SKM-1 (cell line): ENCODE results near the gene SLMAP.

Experiments used
- DNase-seq: peaks from one replicate; lab custom pipeline; 2025; ENCODE audit not compliant: unreplicated experiment; lab: John Stamatoyannopoulos, UW

Gene SLMAP

DNA sequence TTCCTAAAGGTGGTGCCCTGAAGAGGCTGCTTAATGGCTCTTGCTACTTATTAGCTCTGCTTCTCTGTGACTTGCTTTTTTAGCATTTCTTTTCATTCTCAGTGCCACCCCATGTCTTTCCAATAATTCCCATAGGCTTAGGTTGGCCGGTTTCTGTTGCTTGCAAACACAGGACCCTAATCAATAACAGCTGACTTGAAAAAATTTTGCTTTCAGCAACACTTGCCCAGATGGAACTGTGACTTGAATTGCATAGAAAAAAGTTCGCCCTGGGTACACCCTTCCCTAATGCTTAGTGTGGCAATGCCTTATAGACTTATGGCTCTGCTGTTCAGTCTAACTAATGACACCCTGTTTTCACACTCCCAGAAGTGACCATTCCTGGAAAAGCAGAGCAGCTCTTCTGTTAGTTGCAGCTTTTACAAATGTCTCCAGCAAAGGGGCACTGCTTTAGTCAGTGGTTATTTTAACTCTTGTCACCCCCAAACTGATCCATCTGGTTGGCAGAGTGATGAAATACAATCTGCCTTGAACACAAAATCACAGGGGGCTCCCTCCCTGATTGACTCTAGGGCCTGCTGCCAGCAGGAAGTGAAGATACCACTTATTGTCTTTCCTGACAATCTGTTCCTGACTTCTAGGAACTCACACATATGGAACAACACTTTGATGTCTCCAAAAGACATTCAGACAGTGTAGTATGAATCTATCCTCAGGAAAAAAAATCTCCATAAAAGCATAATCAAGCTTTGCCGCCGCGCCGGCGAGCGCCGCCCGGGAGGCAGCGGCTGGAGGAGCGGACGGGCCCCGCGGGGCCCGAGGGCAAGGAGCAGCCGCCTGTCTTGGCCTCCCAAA is 9.7 kb upstream of the SLMAP start:
- no peak for DNase-seq

DNA sequence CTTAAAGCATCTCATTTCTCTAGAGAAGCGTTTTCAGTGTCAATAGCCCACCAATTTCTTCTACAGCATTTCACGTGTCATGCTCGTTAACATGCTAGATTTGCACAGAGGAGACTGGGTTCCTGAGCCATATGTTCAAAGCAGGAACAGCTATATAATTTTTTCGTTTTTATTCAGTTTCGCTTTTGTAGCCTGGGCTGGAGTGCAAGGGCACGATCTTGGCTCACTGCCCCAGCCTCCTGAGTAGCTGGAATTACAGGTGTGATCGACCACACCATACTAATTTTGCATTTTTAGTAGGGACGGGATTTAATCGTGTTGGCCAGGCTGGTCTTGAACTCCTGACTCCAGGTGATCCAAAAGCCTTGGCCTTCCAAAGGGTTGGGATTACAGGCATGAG is 6.6 kb upstream of the SLMAP start:
- no peak for DNase-seq

DNA sequence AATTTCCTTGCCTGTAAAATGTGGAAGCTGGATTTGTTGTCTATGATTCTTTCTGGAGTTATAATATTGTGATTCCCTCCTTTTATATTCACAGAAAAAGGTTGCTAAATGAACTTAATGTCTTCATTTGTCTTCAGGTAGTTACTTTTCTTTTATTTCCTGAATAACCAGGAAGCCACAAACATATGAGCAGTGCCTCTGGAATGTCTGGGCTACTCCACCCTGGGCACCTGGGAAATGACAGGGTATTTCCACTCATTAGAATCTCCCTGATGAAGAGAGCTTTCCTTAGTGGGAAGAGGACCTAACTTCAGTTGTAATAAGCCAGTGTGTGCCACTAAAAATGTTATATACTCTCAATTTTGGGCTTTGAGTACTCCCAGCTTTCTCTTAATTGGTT is 3.8 kb upstream of the SLMAP start:
- DNase-seq: no peak

DNA sequence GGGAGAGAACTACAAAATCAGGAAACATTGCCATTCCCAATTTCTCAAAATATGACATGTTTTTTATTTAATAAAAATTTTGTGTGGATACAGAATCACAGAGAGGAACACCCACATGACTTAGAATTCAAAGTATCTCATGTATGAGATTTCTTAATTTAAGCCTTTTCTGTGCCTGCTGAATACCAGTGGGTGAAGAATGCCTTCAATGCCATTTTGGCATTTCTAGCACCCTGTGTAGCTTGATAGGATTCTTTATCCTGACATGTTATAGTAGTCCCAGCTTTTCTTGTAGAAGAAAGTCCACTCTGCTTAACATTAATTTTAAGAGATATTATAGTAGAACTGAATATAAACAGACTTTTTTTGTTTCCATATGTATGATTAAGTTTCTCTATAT is 3.1 kb upstream of the SLMAP start:
- DNase-seq: no peak

DNA sequence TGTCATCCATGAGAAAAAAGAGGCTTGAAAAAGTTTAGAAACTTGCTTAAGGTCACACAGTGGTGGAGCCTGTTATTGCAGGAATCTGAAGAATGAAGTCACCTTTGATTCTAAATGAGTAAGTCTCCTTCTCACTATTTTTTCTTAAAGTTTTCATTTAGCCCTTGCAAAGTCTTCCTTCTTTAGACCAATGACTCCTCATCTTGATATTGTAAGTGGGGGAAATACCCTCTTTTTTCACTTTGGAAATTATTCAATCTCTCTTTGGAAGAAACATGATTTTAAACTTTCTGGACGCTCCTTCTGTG is 787 bp upstream of the SLMAP start:
- DNase-seq: no peak

DNA sequence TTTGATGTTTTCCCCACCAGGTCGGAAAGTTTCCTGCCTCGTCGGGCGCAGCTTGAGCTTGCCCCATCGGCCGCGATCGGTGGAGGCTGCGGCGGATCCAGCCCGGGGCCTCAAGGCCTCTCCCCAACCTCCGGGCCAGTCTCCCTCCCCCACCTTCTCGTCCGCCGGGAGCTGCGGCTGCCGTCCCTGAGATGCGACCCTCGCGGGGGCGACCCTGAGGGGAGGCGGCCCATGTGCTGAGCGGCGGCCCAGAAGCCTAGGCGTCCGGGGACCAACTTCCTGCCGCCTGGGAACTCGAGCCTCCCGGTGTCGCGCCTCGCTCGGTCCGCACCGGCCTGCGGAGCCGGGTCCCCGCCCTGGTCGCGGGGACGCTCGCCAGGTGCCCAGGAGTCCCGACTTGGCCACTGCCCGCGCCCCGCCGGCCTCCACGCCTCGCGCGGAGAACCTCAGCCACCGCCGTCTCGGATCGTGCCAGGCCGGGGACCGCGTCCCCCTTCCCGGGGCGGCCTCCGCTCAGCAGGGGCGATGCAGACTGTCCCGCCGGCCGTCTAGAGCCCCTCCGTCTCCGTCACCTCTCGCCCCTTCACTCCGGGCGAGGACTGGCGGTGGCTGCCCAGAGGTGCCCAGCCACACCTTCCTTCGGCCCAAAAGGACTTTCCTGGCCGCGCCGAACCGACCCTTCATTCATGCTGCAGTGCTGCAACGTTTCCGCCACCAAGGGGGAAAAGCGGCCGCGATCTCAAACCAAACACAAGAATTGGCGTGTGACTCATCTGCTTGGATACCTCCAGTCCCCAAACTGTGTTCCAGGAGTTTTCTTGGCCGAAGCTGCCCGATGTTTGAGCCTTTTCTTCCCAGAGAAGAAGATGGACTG is 656 bp downstream of the SLMAP start:
- DNase-seq: no peak

DNA sequence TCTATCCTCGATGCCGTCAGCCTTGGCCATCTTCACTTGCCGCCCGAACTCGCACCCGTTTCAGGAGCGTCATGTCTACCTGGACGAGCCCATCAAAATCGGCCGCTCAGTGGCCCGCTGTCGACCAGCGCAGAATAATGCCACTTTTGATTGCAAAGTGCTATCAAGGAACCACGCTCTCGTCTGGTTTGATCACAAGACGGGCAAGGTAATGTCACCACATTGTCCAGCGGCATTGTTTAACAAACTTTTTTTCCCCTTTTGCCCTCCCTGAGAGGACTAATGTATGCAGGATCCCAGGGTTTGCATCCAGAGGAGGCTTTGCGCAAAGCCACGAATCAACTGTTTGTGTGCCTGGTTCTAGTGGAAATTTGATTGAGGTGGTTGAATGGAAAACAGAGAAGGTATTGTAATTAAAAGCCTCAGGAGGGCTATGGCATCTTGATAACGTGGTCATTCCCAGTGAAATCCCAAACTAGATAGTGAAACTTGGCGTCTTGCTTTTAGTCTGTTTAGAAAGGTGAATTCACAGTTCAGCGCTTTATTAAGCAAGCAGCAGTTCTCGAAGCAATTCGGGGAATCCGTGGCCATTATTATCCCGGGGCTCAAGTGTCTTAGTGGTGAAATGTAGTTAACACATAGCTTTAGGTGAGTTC is 1.7 kb downstream of the SLMAP start:
- DNase-seq: no peak

DNA sequence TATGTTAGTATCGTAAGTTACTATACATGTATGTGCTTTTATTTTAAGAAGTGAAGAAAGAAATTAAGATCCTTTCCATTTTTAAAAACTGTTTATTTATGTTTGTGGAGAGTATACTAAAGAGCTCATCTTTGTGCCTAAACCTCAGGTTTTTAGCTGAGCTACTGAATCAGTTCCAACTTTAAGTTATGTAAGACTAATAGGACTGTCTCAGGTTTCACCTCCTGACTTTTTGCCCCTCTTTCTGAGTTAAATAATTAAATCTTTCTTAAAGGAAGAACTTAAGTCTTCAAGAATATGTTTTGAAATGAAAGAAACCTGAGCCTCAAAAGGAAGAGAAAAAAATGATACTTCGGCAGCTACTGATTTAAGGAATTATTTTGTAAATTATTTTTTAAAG is 2.6 kb downstream of the SLMAP start:
- DNase-seq: no peak

DNA sequence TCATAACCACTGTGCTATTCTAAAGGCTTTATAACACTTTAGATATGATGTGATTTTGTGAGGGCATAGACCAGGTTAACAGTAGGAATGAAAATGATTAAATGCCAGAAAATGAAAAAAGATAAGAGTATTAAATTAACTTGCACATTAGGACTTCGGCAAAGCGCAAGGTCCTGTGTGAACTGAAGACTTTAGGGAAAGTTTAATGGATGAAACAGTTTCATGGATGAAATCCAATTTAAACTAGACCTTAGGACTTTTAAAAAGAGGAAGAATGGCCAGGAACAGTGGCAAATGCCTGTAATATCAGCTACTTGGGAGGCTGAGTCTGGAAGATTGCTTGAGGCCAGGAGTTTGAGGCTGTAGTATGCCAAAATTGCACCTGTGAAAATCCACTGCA is 8.7 kb downstream of the SLMAP start:
- no peak for DNase-seq

DNA sequence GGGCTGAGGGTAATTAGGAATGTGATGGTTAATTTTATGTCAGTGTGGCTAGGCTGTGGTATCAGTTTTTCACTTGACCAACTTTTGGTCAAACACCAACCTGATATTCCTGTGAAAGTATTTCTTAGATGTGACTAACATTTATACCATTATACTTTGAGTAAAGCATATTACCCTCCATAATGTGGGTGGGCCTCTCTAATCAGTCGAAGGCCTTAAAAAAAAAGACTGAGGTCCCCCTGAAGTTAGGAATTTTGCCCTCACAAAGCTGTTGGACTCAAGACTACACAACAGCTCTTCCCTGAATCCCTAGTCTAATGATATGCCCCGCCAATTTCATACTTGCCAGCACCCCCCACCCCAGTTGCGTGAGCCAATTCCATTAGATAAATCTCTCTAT is 12.5 kb downstream of the SLMAP start:
- no peak for DNase-seq

DNA sequence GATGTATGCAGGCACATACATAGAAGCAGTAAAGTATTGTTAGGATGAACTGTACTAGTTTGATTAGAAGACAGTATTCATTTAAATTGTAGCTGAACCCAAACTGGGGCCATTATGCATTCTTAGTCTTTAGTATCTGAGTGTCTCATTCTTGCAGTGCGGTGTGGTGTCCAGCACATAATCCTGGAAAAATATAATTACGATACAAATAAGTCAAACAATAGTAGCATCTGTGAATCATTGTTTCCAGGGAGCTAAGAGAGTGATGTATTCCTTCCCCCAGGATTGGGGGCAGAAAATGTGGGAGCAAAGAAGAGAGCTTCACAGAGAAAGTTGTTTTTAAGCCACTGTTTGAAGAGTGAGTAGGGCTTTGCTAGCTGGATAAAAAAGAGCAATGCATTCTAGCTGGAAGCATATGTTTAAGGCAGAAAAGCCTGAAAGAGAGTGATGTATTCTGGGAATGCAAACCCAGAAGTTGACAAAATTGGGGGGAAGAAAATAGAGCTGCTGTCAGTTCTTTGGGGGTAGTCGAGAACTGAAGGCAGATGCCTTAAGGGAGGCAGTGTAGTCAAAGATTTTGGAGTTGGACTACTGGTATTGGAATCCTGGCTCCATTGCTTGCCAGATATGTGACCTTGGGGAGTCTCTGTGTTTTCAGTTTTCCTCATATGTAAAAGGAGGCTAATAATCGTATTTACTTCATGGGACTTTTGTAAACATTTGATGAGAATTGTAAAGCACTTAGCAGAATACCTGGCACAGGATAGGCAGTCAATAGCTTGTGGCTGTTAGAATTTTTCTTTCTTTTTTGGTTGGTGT is 14.1 kb downstream of the SLMAP start:
- no peak for DNase-seq

DNA sequence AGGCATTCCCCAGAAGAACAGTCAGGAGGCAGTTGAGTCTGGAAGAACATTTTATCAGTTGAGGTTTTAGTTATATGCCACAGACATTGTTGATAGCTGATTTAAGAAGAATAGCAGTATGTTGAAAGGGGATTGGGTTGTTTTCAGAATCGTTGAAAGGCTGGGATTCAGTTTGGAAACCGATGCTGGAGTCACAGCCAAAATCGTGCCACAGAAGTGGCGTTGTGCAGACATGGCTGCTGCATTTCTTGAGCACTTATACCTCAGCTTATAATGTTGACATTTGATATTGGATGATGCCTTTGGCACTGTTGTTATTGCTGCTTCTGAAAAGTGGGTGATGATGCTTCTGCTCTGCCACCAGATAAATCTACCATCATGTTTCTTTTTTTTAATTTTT is 16.1 kb downstream of the SLMAP start:
- no peak for DNase-seq

DNA sequence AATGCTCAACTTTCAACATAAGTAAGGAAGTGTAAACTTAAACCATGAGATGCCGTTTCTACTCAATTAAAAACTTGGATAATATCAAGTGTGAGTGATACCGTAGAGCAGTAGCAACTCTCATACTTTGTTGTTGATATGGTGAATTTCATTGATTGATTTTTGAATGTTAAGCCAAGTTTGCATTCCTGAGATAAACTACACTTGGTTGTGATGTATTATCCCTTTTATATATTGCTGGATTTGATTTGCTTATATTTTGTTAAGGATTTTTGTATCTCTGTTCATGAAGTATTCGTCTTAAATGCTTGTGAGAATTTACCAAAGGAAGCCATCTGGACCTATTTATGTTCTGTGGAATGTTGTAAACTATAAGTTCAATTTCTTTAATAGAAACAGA is 21.7 kb downstream of the SLMAP start:
- DNase-seq: no peak

DNA sequence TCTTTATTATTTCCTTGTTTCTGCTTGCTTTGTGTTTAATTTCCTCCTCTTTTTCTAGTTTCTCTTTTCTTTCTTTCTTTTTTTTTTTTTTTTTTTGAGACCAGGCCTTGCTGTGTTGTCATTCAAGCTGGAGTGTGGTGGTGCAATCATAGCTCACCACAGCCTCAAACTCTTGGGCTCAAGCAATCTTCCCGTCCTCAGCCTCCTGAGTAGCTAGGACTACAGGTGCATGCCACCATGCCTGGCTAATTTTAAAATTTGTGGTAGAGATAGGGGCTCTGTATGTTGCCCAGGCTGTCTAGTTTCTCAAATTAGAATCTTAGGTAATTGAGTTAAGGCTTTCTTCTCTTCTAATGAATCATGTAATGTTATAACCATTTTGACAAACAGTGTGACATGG is 22.4 kb downstream of the SLMAP start:
- no peak for DNase-seq

DNA sequence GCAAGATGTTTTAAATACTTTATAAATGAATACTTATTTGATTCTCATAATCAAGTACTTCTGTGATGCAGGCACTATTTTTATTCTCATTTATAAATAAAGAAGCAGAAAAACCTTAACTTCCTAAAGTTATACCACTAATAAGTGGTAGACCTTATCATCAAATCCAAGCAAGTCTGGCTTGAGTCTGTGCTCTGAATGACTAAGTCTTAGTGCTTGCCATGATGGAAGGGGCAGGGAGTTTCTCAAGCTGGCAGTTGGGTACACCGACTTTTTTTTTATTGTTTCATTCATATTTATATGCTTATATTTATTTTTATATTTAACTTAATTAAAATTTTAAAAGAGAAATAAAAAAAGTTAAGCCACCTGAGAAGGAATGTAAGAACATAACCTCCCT is 23.6 kb downstream of the SLMAP start:
- no peak for DNase-seq

DNA sequence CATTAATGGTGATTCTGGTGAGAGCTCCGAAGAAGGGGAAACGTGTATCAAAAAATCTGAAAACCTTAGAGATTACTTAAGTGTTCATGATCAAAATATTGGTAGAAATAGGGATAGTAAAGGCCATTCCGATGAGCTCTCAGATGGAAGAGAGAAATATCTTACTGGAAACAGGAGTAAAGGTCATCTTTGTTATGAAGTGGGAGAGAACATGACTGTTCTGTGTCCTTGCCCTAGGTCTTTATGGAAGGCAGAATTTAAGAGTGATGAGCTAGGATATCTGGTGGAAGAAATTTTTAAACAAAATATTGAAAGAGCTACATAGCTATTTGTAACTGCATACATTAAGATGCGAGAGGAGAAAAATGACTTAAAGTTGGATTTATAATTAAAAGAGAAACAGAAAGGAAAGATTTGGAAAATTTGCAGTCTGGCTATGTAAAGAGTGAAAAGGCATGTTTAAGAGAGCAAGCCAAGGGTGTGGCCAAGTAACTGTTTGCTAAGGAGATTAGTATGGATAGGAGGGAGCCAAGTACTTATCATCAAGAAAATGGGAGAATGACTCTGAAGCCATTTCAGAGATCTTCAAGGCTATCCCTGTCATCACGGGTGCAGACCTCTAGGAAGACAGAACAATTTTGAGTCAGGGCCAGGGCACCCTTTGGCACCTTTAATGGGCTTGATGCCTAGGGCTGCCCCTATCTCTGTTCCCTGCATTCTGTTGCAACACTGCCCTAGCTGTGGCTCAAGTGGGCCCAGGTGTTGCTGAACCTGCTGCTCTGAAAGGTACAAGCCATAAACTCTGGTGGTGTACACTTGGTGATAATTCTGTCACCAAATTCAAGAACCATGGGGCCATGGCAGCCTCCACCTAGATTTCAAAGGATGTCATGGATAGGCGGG is 27.3 kb downstream of the SLMAP start:
- DNase-seq: no peak

DNA sequence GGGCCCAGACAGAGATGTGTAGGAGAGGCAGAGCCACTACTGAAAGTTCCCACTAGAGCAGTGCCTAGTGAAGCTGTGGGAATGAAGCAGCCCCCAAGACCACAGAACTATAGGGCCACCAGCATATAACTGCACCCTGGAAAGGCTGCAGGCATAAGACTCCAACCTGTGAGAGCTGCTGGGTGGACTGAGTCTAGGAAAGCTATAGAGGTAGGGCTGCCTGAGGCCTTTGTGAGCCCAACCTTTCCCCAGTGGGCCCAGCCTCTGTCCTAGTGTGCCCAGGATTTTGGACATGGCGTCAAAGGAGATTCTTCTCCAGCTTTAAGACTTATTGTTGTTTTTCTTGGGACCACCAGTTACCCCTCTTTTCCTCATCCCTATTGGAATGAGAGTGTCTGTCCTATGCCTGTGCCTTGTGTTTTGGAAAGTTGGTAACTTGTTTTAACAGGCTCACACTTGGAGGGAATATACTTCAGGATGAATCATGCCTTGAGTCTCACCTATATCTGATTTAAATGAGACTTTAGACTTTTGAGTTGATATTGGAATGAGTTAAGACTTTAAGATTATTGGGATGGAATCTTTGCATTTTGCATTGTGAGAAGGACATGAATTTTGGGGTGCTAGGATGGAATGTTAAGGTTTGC is 28.1 kb downstream of the SLMAP start:
- no peak for DNase-seq

DNA sequence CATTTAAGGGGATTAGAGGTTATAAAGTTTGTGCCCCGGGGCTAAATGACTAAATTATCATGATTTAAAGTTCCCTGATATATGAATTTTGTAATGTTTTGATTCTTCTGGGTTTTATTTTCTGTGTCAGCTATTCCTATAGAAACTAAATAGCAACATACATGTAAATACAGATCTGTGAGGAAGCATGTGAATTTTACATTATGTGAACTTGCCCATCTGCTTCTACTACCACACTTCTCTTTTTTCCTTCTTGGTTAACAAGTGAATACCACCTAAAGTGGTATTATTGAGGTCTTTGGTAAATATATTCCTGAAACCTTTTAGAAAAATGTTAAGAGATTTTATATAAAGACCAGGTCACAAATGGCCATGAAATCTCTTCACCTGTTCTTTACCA is 29.3 kb downstream of the SLMAP start:
- DNase-seq: no peak

DNA sequence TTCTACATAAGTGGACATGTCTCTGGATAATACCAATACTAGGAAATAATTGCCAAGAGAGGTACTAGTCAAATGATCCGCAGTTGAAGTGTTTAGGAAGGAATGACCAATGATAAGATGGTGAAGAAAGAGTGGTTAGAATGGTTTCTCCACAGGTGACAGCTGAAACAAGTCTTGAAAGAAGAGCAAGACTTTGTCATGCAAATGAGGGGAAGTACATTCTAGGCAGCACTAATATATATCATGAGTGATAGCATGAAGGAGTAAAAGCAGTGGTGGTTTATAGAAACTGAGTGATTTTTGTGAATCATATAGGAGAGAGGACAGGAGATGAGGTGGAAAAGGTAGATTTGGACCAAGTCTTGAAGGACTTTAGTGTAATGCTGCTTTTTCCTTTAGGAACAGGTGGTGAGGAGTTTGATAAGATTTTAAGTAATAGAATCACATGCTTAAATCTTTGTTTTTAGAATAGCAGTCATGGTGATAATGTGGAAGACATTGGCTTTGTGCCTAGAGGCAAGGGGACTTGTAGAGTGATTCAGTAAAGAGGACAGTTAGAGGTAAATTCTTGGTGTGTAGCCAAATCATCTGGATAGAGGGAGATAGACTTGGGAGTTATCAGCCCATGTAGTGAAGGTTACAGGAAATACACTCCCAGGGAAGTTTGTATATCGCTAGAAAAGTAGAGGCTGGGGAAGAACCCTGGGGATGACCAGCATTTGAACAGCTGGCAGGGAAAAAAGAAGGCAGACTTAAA is 31.9 kb downstream of the SLMAP start:
- DNase-seq: no peak
